Thyroid gland (tissue), 4 donors: ENCODE data around the gene PHC2. TPM values are rescaled to one million over a fixed set of nuclear protein-coding genes. Genes with fewer than 3 reads are reported as not detected.

Experiments
- DNase-seq, 2 donors: peaks; one replicate each; pipeline ENCODE4 v3.0.0-alpha.2; 2019
- H3K27ac ChIP-seq, 3 donors: fragments of 200-600 bp; sonication (generic); 1 replicate in 2 of 3; 2 replicates in 1 of 3; pipeline ENCODE4 v1.5.1; 2016 to 2019; ENCODE audit warnings: mild to moderate bottlenecking in 1 of 3, moderate library complexity in 1 of 3
- H3K27me3 ChIP-seq: fragments of 200-600 bp; sonication (generic); one replicate; pipeline ENCODE4 v1.5.1; 2019
- H3K36me3 ChIP-seq, 2 donors: fragments of 200-600 bp; sonication (generic); one replicate each; pipeline ENCODE4 v1.5.1; 2016 to 2019
- H3K4me1 ChIP-seq, 2 donors: fragments of 200-600 bp; sonication (generic); one replicate each; pipeline ENCODE4 v1.5.1; 2017 to 2019
- H3K4me3 ChIP-seq, 3 donors: fragments of 200-600 bp; sonication (generic); replicated peaks in 1 of 3; 1 replicate in 2 of 3; 2 replicates in 1 of 3; pipeline ENCODE4 v1.5.1; 2016; ENCODE audit warnings: mild to moderate bottlenecking in 1 of 3
- H3K9me3 ChIP-seq: fragments of 200-600 bp; sonication (generic); one replicate; pipeline ENCODE4 v1.5.1; 2017
- POLR2A ChIP-seq, 2 donors: fragments of 450-650 bp; IDR thresholded peaks; one replicate each; pipeline ENCODE4 v1.6.1; 2017; ENCODE audit warnings: antibody characterized with exemption in 2 of 2, mild to moderate bottlenecking in 2 of 2, moderate library complexity in 1 of 2
- WGBS, 2 donors: methylation state at CpG; one replicate each; pipeline ENCODE4 v1.1.5; 2017; 5-methylcytosine and 5-hydroxymethylcytosine counted together
- intact Hi-C: fragments of 100-400 bp; cut with DNase I; formaldehyde crosslinking; loops from one replicate; pipeline ENCODE4 v1.15.1; 2023
- total RNA-seq, 4 donors: library from RNA; depleted of rRNA; stranded (reverse); fragments of >200 nt; gene quantifications; one replicate each; pipeline ENCODE4 v1.2.3, GENCODE V29; 2016
- TF ChIP-seq, protein P1 (sequence below), 6 experiments: fragments of 200-600 bp in 3 of 6; fragments of 450-650 bp in 3 of 6; sonication (generic) in 3 of 6; IDR thresholded peaks; one replicate each; pipeline ENCODE4 v1.5.1; 2016 to 2019; ENCODE audit warnings: antibody characterized with exemption in 6 of 6, mild to moderate bottlenecking in 2 of 6, inconsistent platforms in 1 of 6, moderate library complexity in 1 of 6

Gene PHC2
- total RNA-seq, 4 donors from 2014 or later = 86.8 to 150 (median 113) TPM

DNA sequence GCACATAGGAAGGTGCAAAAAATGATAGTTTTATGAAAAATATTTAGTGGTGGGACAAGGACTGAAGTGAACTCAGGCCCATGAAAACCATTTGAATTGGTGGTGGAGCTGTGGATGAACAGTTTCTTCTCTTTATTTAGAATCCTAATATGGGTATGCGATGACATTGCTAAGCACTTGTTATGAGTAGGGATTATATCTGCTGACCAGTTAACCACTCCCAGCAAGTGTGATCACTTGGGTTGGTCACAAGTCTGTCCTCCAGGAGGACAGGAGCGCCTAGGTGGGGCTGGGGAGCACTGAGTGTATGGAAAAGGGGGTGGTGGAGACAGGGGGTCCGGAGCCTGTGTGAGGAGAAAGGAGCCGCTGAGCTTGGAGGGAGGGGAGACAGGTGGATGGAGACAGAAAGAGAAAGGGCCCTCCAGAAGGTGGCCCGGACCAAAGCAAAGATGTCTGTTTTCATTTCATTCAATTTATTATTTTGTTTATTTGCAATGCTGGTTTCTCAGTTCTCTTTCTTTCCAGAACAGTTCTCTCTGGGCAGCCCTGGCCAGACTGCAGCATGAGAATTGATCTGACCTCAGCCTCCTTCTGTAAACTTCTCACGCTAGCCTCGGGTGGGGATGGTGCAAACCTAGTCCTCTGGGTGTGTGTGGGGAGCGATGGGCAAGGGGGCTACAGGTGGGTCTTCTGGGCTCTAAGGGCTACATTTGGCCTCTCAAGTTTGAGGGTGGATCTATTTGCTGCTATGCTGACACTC, 31.7 kb upstream of the PHC2 start:
- no peak for DNase-seq
- TF ChIP-seq, protein P1, sequence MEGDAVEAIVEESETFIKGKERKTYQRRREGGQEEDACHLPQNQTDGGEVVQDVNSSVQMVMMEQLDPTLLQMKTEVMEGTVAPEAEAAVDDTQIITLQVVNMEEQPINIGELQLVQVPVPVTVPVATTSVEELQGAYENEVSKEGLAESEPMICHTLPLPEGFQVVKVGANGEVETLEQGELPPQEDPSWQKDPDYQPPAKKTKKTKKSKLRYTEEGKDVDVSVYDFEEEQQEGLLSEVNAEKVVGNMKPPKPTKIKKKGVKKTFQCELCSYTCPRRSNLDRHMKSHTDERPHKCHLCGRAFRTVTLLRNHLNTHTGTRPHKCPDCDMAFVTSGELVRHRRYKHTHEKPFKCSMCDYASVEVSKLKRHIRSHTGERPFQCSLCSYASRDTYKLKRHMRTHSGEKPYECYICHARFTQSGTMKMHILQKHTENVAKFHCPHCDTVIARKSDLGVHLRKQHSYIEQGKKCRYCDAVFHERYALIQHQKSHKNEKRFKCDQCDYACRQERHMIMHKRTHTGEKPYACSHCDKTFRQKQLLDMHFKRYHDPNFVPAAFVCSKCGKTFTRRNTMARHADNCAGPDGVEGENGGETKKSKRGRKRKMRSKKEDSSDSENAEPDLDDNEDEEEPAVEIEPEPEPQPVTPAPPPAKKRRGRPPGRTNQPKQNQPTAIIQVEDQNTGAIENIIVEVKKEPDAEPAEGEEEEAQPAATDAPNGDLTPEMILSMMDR (IDR thresholded peaks at IDR 0.05) = no peak
- TF ChIP-seq POLR2A (IDR thresholded peaks at IDR 0.05) = no peak
- Histone ChIP-seq H3K27me3 (no peaks in the 10 kb centered on the region), H3K4me3 (no peak overlapping the region), H3K36me3 (no peaks in the 10 kb centered on the region), H3K27ac (no peak overlapping the region), H3K4me1 (peaks cover 0 to 14% of the 10 kb centered on the region in 2 donors), H3K9me3 (no peaks in the 10 kb centered on the region)
- intact Hi-C loops = loop anchor here (10.0 kb wide), 3 partner anchors 168 to 368 kb away; no protein-coding TSS in a partner anchor
- 90 to 93% methylated on average over 8 of the region's 8 CpGs for WGBS, 2 donors

DNA sequence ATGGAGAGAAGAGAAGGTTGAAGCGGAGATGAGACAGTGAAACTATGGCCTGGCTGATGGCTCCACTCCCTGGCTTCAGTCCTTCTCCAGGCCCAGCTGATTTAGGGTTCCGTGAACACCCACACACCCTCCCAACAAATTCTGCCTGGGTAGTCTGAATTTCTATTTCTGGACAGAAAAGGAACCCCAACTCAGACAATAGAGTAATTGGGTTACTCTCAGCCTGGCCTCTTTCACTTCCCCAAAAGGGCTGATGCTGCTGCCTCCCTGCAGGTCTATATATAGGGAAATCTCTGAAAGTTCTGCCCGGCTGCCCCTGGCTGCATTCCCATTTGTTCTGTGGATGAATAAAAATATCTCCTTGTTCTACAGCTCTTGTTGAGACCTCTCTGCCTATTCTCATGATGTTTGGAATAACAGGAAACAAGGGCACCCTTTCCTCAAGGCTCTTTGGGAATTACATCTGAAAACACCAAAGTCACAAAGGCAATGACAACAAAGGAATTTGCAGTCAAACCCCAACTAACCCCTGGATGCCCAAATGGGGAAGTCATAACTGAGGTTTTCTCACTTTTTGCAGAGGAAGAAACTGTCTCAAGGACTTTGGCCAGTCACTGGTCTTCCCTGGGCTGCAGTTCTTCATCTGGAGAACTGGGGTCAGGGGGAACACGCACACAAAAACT, 30.2 kb upstream of the PHC2 start:
- Histone ChIP-seq H3K27ac (no peak overlapping the region), H3K9me3 (no peaks in the 10 kb centered on the region), H3K4me1 (peaks cover 0 to 14% of the 10 kb centered on the region in 2 donors), H3K36me3 (no peaks in the 10 kb centered on the region), H3K4me3 (no peak overlapping the region), H3K27me3 (no peaks in the 10 kb centered on the region)
- intact Hi-C loops = loop anchor here (10.0 kb wide), 3 partner anchors 166 to 366 kb away; no protein-coding TSS in a partner anchor
- TF ChIP-seq, protein P1 (IDR thresholded peaks at IDR 0.05) = no peak
- no peak for TF ChIP-seq POLR2A (IDR thresholded peaks at IDR 0.05)
- 57 to 60% methylated on average over 4 of the region's 4 CpGs for WGBS, 2 donors
- DNase-seq = peak; percentile 25 to 39

DNA sequence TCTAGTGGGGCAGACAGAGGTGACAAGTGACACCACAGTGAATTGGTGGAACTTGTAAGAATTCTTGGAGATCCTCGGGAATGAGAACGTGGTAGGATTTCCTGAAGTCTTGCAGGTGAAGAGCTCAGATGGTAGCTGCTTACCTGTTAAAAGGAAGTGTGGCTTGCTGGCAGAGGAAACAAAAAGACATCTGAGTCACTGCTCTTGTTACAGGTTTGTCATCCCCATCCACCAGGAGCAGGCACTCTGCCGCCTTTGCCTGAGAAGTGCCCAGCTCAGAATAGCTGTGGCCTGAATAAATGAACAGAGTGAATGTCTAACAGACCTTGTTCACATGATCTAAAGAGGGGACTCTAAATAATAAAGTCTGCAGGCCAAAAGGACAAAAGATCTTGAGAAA, 29.2 kb upstream of the PHC2 start:
- DNase-seq = no peak
- WGBS, 2 donors = 82 to 85% methylated on average over 3 of the region's 3 CpGs
- H3K27ac ChIP-seq = no peak overlapping the region
- TF ChIP-seq, protein P1 (IDR thresholded peaks at IDR 0.05) = no peak
- TF ChIP-seq POLR2A (IDR thresholded peaks at IDR 0.05) = no peak
- H3K4me1 ChIP-seq = peaks cover 0 to 14% of the 10 kb centered on the region in 2 donors
- H3K9me3 ChIP-seq = no peaks in the 10 kb centered on the region
- no peaks in the 10 kb centered on the region for H3K36me3 ChIP-seq
- H3K27me3 ChIP-seq = no peaks in the 10 kb centered on the region
- H3K4me3 ChIP-seq = no peak overlapping the region
- intact Hi-C loops = loop anchor here (10.0 kb wide), 3 partner anchors 165 to 365 kb away; no protein-coding TSS in a partner anchor

DNA sequence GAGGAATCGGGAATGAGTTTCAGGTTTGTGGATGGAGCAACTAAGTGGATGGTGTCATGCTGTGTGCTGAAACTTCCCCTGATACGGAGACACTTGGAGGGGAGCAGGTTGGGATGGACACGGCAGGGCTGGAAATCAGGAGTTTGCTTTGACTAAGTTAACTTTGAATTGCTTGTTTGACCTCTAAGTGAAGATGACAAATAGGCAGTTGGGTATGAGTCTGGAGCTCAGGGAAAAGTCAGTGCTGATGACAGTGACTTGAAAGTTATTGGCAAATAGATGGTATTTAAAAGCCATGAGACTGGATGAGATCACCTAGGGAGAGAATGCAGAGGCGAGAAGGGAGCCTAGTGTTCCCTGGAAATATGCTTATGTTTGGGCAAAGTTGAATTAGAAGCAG, 28.8 kb upstream of the PHC2 start:
- intact Hi-C loops = loop anchor here (10.0 kb wide), 3 partner anchors 165 to 365 kb away; no protein-coding TSS in a partner anchor
- no peaks in the 10 kb centered on the region for H3K9me3 ChIP-seq
- no peaks in the 10 kb centered on the region for H3K27me3 ChIP-seq
- H3K4me1 ChIP-seq = peaks cover 0 to 14% of the 10 kb centered on the region in 2 donors
- 86 to 91% methylated on average over 4 of the region's 4 CpGs for WGBS, 2 donors
- no peak overlapping the region for H3K27ac ChIP-seq
- no peaks in the 10 kb centered on the region for H3K36me3 ChIP-seq
- no peak overlapping the region for H3K4me3 ChIP-seq
- no peak for TF ChIP-seq POLR2A (IDR thresholded peaks at IDR 0.05)
- TF ChIP-seq, protein P1 (IDR thresholded peaks at IDR 0.05) = no peak
- no peak for DNase-seq

DNA sequence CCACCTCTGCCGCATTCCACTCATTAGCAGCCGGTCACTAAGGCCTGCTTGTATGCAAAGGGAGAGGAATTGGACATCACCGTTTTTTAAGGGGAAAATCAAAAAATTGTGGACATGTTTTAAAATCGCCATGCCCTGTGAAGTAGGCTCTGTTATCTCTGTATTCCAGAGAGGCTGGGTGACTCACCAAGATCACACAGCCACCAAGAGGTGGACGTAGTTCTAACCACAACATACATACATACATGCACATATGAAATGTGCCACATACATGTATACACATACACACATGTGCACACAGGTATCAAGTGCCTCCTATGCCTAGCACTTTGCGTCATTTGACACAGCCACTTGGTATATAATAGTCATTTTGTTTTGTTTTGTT, 25.6 kb upstream of the PHC2 start:
- no peaks in the 10 kb centered on the region for H3K36me3 ChIP-seq
- H3K4me3 ChIP-seq = no peak overlapping the region
- DNase-seq = no peak
- H3K9me3 ChIP-seq = no peaks in the 10 kb centered on the region
- TF ChIP-seq, protein P1 (IDR thresholded peaks at IDR 0.05) = no peak
- TF ChIP-seq POLR2A (IDR thresholded peaks at IDR 0.05) = no peak
- no peak overlapping the region for H3K27ac ChIP-seq
- H3K27me3 ChIP-seq = no peaks in the 10 kb centered on the region
- intact Hi-C loops = no loop called here
- WGBS, 2 donors = 81 to 84% methylated on average over 6 of the region's 6 CpGs
- H3K4me1 ChIP-seq = peaks cover 0 to 11% of the 10 kb centered on the region in 2 donors
